Measurements from ENCODE around the gene CSRNP3. TPM values are rescaled to one million over a fixed set of nuclear protein-coding genes. Genes with fewer than 3 reads are reported as not detected.

Gene CSRNP3
- total and polyA plus RNA-seq, 8 donors: under 0.01 to 9.9 (median 0.58) TPM; not detected in 1

GRCh38 chr2:165630236-165630635 is 160.7 kb downstream of the CSRNP3 start:
- WGBS, 5 donors: 73 to 86% (median 79%) methylated on average over 3 of the region's 3 CpGs
- TF ChIP-seq EP300 (IDR thresholded peaks at IDR 0.05) (no peak), POLR2AphosphoS5 (IDR thresholded peaks at IDR 0.05) (no peak), CTCF (IDR thresholded peaks at IDR 0.05) (no peak), POLR2A (IDR thresholded peaks at IDR 0.05) (no peak)

GRCh38 chr2:165631089-165631488 is 161.6 kb downstream of the CSRNP3 start:
- no peak for DNase-seq
- Histone ChIP-seq H3K9me3 (no peaks in the 10 kb centered on the region), H3K27me3 (no peaks in the 10 kb centered on the region), H3K4me1 (peaks cover 0 to 12% (median 4%) of the 10 kb centered on the region in 4 donors), H3K36me3 (no peaks in the 10 kb centered on the region), H3K4me3 (no peak overlapping the region), H3K27ac (no peak overlapping the region)
- 70 to 93% (median 77%) methylated on average over 4 of the region's 4 CpGs for WGBS, 5 donors
- intact Hi-C loops (cut with DNase I; ENCODE audit: low total_unique reads): no loop called here
- TF ChIP-seq CTCF (IDR thresholded peaks at IDR 0.05): no peak
- no peak for TF ChIP-seq POLR2A (IDR thresholded peaks at IDR 0.05)
- no peak for TF ChIP-seq POLR2AphosphoS5 (IDR thresholded peaks at IDR 0.05)

More at GRCh38 chr2:165630236-165630635, 160.7 kb downstream of the CSRNP3 start:
- Histone ChIP-seq H3K4me1 (peaks cover 0 to 10% (median 3%) of the 10 kb centered on the region in 4 donors), H3K27ac (no peak overlapping the region), H3K9me3 (no peaks in the 10 kb centered on the region), H3K36me3 (no peaks in the 10 kb centered on the region), H3K27me3 (no peaks in the 10 kb centered on the region), H3K4me3 (no peak overlapping the region)
- DNase-seq: no peak
- intact Hi-C loops (cut with DNase I; ENCODE audit: low total_unique reads): no loop called here

- intact Hi-C loops (cut with DNase I; ENCODE audit: low total_unique reads): no loop called here
- peaks cover 0 to 12% (median 4%) of the 10 kb centered on the region in 4 donors for H3K4me1 ChIP-seq
- no peaks in the 10 kb centered on the region for H3K36me3 ChIP-seq
- H3K27me3 ChIP-seq: no peaks in the 10 kb centered on the region
- DNase-seq: no peak
- no peak overlapping the region for H3K27ac ChIP-seq
- WGBS, 5 donors: 70 to 82% (median 71%) methylated on average over 2 of the region's 2 CpGs
- TF ChIP-seq POLR2A (IDR thresholded peaks at IDR 0.05): no peak
- no peak for TF ChIP-seq EP300 (IDR thresholded peaks at IDR 0.05)
- no peak for TF ChIP-seq CTCF (IDR thresholded peaks at IDR 0.05)
- TF ChIP-seq POLR2AphosphoS5 (IDR thresholded peaks at IDR 0.05): no peak
- H3K9me3 ChIP-seq: no peaks in the 10 kb centered on the region
- H3K4me3 ChIP-seq: no peak overlapping the region
Observed at GRCh38 chr2:165632594-165632993, 163.1 kb downstream of the CSRNP3 start.

- TF ChIP-seq CTCF (IDR thresholded peaks at IDR 0.05): no peak
- TF ChIP-seq POLR2A (IDR thresholded peaks at IDR 0.05): no peak
- no peak for TF ChIP-seq EP300 (IDR thresholded peaks at IDR 0.05)
- no peak for TF ChIP-seq POLR2AphosphoS5 (IDR thresholded peaks at IDR 0.05)
- no peaks in the 10 kb centered on the region for H3K27me3 ChIP-seq
- no peaks in the 10 kb centered on the region for H3K36me3 ChIP-seq
- no peak for DNase-seq
- intact Hi-C loops (cut with DNase I; ENCODE audit: low total_unique reads): no loop called here
- no peak overlapping the region for H3K27ac ChIP-seq
- 83 to 92% (median 89%) methylated on average over 3 of the region's 3 CpGs for WGBS, 5 donors
- peaks cover 0 to 12% (median 4%) of the 10 kb centered on the region in 4 donors for H3K4me1 ChIP-seq
- H3K9me3 ChIP-seq: no peaks in the 10 kb centered on the region
- no peak overlapping the region for H3K4me3 ChIP-seq
Observed at GRCh38 chr2:165633431-165633830, 163.9 kb downstream of the CSRNP3 start.

All from stomach (tissue), 9 donors.